CD4-positive, alpha-beta T cell (primary cell): ENCODE results near the gene ANKRD13B. TPM values are rescaled to one million over a fixed set of nuclear protein-coding genes. Genes with fewer than 3 reads are reported as not detected.

Source experiments
- ATAC-seq: fragments of 200-7000 bp; cut with Tn5 transposase; one replicate; pipeline ENCODE4 v1.10.0; 2022; ENCODE audit warnings: mild to moderate bottlenecking; ENCODE audit not compliant: poor library complexity
- CTCF ChIA-PET: fragments of 350-600 bp; sonication (Branson Sonifier 250); formaldehyde crosslinking; loops from one replicate; lab custom pipeline; 2021; ENCODE audit warnings: antibody characterized with exemption, inconsistent platforms; lab: Charles Lee
- POLR2A ChIA-PET: fragments of 350-600 bp; sonication (Branson Sonifier 250); formaldehyde crosslinking; loops from one replicate; lab custom pipeline; 2021; ENCODE audit warnings: antibody characterized with exemption, inconsistent platforms; lab: Charles Lee
- DNase-seq, 14 experiments: peaks; one replicate each; pipeline ENCODE4 v3.0.0-alpha.2; 2013 to 2020; ENCODE audit warnings: mixed read lengths in 2 of 14
- H3K27ac ChIP-seq, 2 donors: one replicate each; pipeline versions ENCODE4 v1.5.1 to v1.7.0; 2013; ENCODE audit warnings: low read length in 2 of 2, low read depth in 1 of 2, mild to moderate bottlenecking in 1 of 2
- H3K27me3 ChIP-seq, 2 experiments: 1 replicate in 1 of 2; 2 replicates in 1 of 2; pipeline versions ENCODE4 v1.6.1 to v1.7.0; 2013; ENCODE audit warnings: low read length in 2 of 2, control low read depth in 1 of 2, mild to moderate bottlenecking in 1 of 2, moderate library complexity in 1 of 2; ENCODE audit not compliant: insufficient read depth in 2 of 2, control insufficient read depth in 1 of 2
- H3K36me3 ChIP-seq: one replicate; pipeline ENCODE4 v1.6.1; 2013; ENCODE audit warnings: low read length, control low read depth; ENCODE audit not compliant: insufficient read depth
- H3K4me1 ChIP-seq: one replicate; pipeline ENCODE4 v1.6.1; 2013; ENCODE audit warnings: low read length, control low read depth; ENCODE audit not compliant: insufficient read depth
- H3K4me3 ChIP-seq: one replicate; pipeline ENCODE4 v1.5.1; 2013; ENCODE audit warnings: mild to moderate bottlenecking, low read length, moderate library complexity
- H3K9me3 ChIP-seq, 2 experiments: 1 replicate in 1 of 2; 2 replicates in 1 of 2; pipeline versions ENCODE4 v1.6.1 to v1.7.0; 2013; ENCODE audit warnings: low read length in 2 of 2, mild to moderate bottlenecking in 2 of 2, control low read depth in 1 of 2, moderate library complexity in 1 of 2; ENCODE audit not compliant: control insufficient read depth in 1 of 2, insufficient read depth in 1 of 2
- H3K27ac Mint-ChIP-seq: one replicate; pipeline ENCODE4 v1.8.0; 2020; ENCODE audit warnings: mixed read lengths
- H3K27me3 Mint-ChIP-seq: one replicate; pipeline ENCODE4 v1.8.0; 2021; ENCODE audit warnings: mixed read lengths
- H3K36me3 Mint-ChIP-seq: one replicate; pipeline ENCODE4 v1.8.0; 2021; ENCODE audit warnings: low read depth, mixed read lengths
- H3K4me1 Mint-ChIP-seq: one replicate; pipeline ENCODE4 v1.8.0; 2021; ENCODE audit warnings: low read depth, mixed read lengths
- H3K4me3 Mint-ChIP-seq: one replicate; pipeline ENCODE4 v1.8.0; 2020; ENCODE audit warnings: mild to moderate bottlenecking, mixed read lengths
- H3K9me3 Mint-ChIP-seq: one replicate; pipeline ENCODE4 v1.8.0; 2020; ENCODE audit warnings: mixed read lengths
- intact Hi-C, 2 experiments: fragments of 100-400 bp; cut with DNase I in 1 of 2; cut with micrococcal nuclease in 1 of 2; formaldehyde crosslinking; loops; one replicate each; pipeline versions ENCODE4 v1.15.1 to v1.9.0; 2023 to 2025; cut with DNase I, micrococcal nuclease
- total RNA-seq, 174 experiments: library from RNA in 2 of 174; stranded (reverse) in 2 of 174; gene quantifications; one replicate each; pipeline ENCODE4 v1.2.3 and lab custom pipeline; 2021 to 2026
- TF ChIP-seq, protein P1 (sequence below): fragments of 200-600 bp; IDR thresholded peaks from one replicate; pipeline ENCODE4 v1.8.0; 2022; ENCODE audit warnings: antibody characterized with exemption, mild to moderate bottlenecking

Gene ANKRD13B
- total RNA-seq, 2 experiments from 2014 or later: 2.1 to 3.0 TPM

- intact Hi-C loops: no loop called here
- ChIA-PET POLR2A (interaction anchor here (0.8 to 1.6 kb wide), 5 partner anchors 9 to 135 kb away, joined by 3 to 5 read pairs (median 3); no protein-coding TSS in a partner anchor), CTCF (interaction anchor here (3.8 to 4.5 kb wide), 2 partner anchors 8 to 11 kb away, joined by 16 to 24 read pairs; no protein-coding TSS in a partner anchor)
- Histone ChIP-seq H3K36me3 (peaks cover 21% of the 10 kb centered on the region), H3K9me3 (no peaks in the 10 kb centered on the region), H3K4me3 (no peak overlapping the region), H3K4me1 (peaks cover 24% of the 10 kb centered on the region), H3K27me3 (no peaks in the 10 kb centered on the region), H3K27ac (no peak overlapping the region)
- TF ChIP-seq, protein P1, sequence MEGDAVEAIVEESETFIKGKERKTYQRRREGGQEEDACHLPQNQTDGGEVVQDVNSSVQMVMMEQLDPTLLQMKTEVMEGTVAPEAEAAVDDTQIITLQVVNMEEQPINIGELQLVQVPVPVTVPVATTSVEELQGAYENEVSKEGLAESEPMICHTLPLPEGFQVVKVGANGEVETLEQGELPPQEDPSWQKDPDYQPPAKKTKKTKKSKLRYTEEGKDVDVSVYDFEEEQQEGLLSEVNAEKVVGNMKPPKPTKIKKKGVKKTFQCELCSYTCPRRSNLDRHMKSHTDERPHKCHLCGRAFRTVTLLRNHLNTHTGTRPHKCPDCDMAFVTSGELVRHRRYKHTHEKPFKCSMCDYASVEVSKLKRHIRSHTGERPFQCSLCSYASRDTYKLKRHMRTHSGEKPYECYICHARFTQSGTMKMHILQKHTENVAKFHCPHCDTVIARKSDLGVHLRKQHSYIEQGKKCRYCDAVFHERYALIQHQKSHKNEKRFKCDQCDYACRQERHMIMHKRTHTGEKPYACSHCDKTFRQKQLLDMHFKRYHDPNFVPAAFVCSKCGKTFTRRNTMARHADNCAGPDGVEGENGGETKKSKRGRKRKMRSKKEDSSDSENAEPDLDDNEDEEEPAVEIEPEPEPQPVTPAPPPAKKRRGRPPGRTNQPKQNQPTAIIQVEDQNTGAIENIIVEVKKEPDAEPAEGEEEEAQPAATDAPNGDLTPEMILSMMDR: no peak
- Mint-ChIP-seq H3K4me1 (peaks cover 47% of the 10 kb centered on the region), H3K27me3 (no peaks in the 10 kb centered on the region), H3K36me3 (peaks cover 16% of the 10 kb centered on the region), H3K9me3 (no peaks in the 10 kb centered on the region), H3K27ac (peak overlapping the region; percentile 13), H3K4me3 (no peak overlapping the region)
- DNase-seq (peak in 2 of 14 experiments; percentile 17 to 24), ATAC-seq (no peak)
Observed at GRCh38 chr17:29625037-29625750, 32.3 kb downstream of the ANKRD13B start.

GRCh38 chr17:29627951-29628350 is 35.0 kb downstream of the ANKRD13B start:
- H3K4me1 Mint-ChIP-seq: peaks cover 35% of the 10 kb centered on the region

GRCh38 chr17:29628644-29629043 is 35.7 kb downstream of the ANKRD13B start:
- Mint-ChIP-seq H3K9me3 (no peaks in the 10 kb centered on the region), H3K4me1 (peaks cover 28% of the 10 kb centered on the region), H3K4me3 (no peak overlapping the region), H3K27ac (peak overlapping the region; percentile 13), H3K36me3 (peaks cover 50% of the 10 kb centered on the region), H3K27me3 (no peaks in the 10 kb centered on the region)
- H3K27ac ChIP-seq: no peak overlapping the region
- no peak for DNase-seq
- no peaks in the 10 kb centered on the region for H3K9me3 ChIP-seq
- no peaks in the 10 kb centered on the region for H3K27me3 ChIP-seq
- peaks cover 53% of the 10 kb centered on the region for H3K36me3 ChIP-seq
- ChIA-PET POLR2A (interaction anchor here (1.0 to 1.3 kb wide), 2 partner anchors 10 to 11 kb away, joined by 3 to 6 read pairs; no protein-coding TSS in a partner anchor), CTCF (interaction anchor here (4.5 kb wide), 1 partner anchor 11 kb away, joined by 24 read pairs; no protein-coding TSS in a partner anchor)
- peaks cover 3% of the 10 kb centered on the region for H3K4me1 ChIP-seq
- ATAC-seq: no peak
- intact Hi-C loops: no loop called here
- TF ChIP-seq, protein P1: no peak
- H3K4me3 ChIP-seq: no peak overlapping the region

More at GRCh38 chr17:29627951-29628350, 35.0 kb downstream of the ANKRD13B start:
- ATAC-seq: no peak
- intact Hi-C loops: no loop called here
- ChIA-PET CTCF (interaction anchor here (4.5 kb wide), 1 partner anchor 11 kb away, joined by 24 read pairs; no protein-coding TSS in a partner anchor), POLR2A (interaction anchor here (1.3 kb wide), 1 partner anchor 10 kb away, joined by 6 read pairs; no protein-coding TSS in a partner anchor)
- Mint-ChIP-seq H3K27me3 (no peaks in the 10 kb centered on the region), H3K36me3 (peaks cover 43% of the 10 kb centered on the region), H3K4me3 (no peak overlapping the region), H3K9me3 (no peaks in the 10 kb centered on the region), H3K27ac (peak overlapping the region; percentile 13)
- Histone ChIP-seq H3K9me3 (no peaks in the 10 kb centered on the region), H3K4me3 (no peak overlapping the region), H3K27ac (no peak overlapping the region), H3K27me3 (no peaks in the 10 kb centered on the region), H3K36me3 (peaks cover 47% of the 10 kb centered on the region), H3K4me1 (peaks cover 10% of the 10 kb centered on the region)
- TF ChIP-seq, protein P1: no peak
- no peak for DNase-seq
